Uterus (tissue), 4 donors: ENCODE measurements around the gene NUP58. TPM values are rescaled to one million over a fixed set of nuclear protein-coding genes. Genes with fewer than 3 reads are reported as not detected.

Experiments
- DNase-seq, 2 donors: peaks; one replicate each; pipeline ENCODE4 v3.0.0-alpha.2; 2019 to 2020
- H3K27ac ChIP-seq, 2 donors: fragments of 200-600 bp; sonication (generic); 1 replicate in 1 of 2; 2 replicates in 1 of 2; pipeline ENCODE4 v1.5.1; 2016 to 2018
- H3K27me3 ChIP-seq, 2 donors: fragments of 200-600 bp; sonication (generic); one replicate each; pipeline ENCODE4 v1.5.1; 2018 to 2019; ENCODE audit warnings: control low read depth in 1 of 2
- H3K36me3 ChIP-seq, 2 donors: fragments of 200-600 bp; sonication (generic); one replicate each; pipeline ENCODE4 v1.5.1; 2019; ENCODE audit warnings: control low read depth in 1 of 2
- H3K4me1 ChIP-seq, 2 donors: fragments of 200-600 bp; sonication (generic); one replicate each; pipeline ENCODE4 v1.5.1; 2018 to 2019; ENCODE audit warnings: control low read depth in 1 of 2
- H3K4me3 ChIP-seq, 2 donors: fragments of 200-600 bp; sonication (generic); 1 replicate in 1 of 2; 2 replicates in 1 of 2; pipeline ENCODE4 v1.5.1; 2018 to 2019; ENCODE audit warnings: mild to moderate bottlenecking in 1 of 2
- H3K9me3 ChIP-seq, 2 donors: fragments of 200-600 bp; sonication (generic); one replicate each; pipeline ENCODE4 v1.5.1; 2019; ENCODE audit warnings: control low read depth in 1 of 2
- CTCF ChIP-seq, 4 experiments: fragments of 200-600 bp in 2 of 4; fragments of 450-650 bp in 2 of 4; sonication (generic) in 2 of 4; IDR thresholded peaks; one replicate each; pipeline ENCODE4 v1.5.1; 2016 to 2019; ENCODE audit warnings: antibody characterized with exemption in 4 of 4, mild to moderate bottlenecking in 2 of 4, moderate library complexity in 1 of 4
- POLR2A ChIP-seq, 2 donors: fragments of 450-650 bp; IDR thresholded peaks; one replicate each; pipeline ENCODE4 v1.6.1; 2016; ENCODE audit warnings: antibody characterized with exemption in 2 of 2, mild to moderate bottlenecking in 1 of 2, moderate library complexity in 1 of 2
- intact Hi-C: fragments of 100-400 bp; cut with DNase I; formaldehyde crosslinking; loops from one replicate; pipeline ENCODE4 v1.15.1; 2023; ENCODE audit warnings: low total_unique reads
- total RNA-seq, 4 donors: library from RNA; depleted of rRNA in 3 of 4; stranded (reverse); fragments of >200 nt in 3 of 4; gene quantifications; one replicate each; pipeline versions ENCODE4 v1.1.0 to v1.2.4, GENCODE V29; 2014 to 2023
- donor health status: DM: yes; HTN: yes; CAD: no.

Gene NUP58
- total RNA-seq, 4 donors from 2014 or later: 49.7 to 130 (median 61.1) TPM

GRCh38 chr13:25288966-25289365 is 12.5 kb upstream of the NUP58 start:
- TF ChIP-seq CTCF (IDR thresholded peaks at IDR 0.05) (no peak), POLR2A (IDR thresholded peaks at IDR 0.05) (no peak)
- no peaks in the 10 kb centered on the region for H3K36me3 ChIP-seq
- H3K9me3 ChIP-seq: no peaks in the 10 kb centered on the region
- DNase-seq: no peak
- no peak overlapping the region for H3K4me3 ChIP-seq
- no peak overlapping the region for H3K27ac ChIP-seq
- no peaks in the 10 kb centered on the region for H3K27me3 ChIP-seq
- H3K4me1 ChIP-seq: no peaks in the 10 kb centered on the region
- intact Hi-C loops: no loop called here

GRCh38 chr13:25291691-25292090 is 9.7 kb upstream of the NUP58 start:
- H3K36me3 ChIP-seq: no peaks in the 10 kb centered on the region
- no peaks in the 10 kb centered on the region for H3K9me3 ChIP-seq
- H3K4me3 ChIP-seq: no peak overlapping the region
- no peak for TF ChIP-seq POLR2A (IDR thresholded peaks at IDR 0.05)
- no peak for TF ChIP-seq CTCF (IDR thresholded peaks at IDR 0.05)
- H3K4me1 ChIP-seq: no peaks in the 10 kb centered on the region
- intact Hi-C loops: no loop called here
- no peak for DNase-seq
- H3K27ac ChIP-seq: no peak overlapping the region
- H3K27me3 ChIP-seq: no peaks in the 10 kb centered on the region

- no peak overlapping the region for H3K4me3 ChIP-seq
- no peaks in the 10 kb centered on the region for H3K36me3 ChIP-seq
- intact Hi-C loops: no loop called here
- H3K9me3 ChIP-seq: no peaks in the 10 kb centered on the region
- DNase-seq: no peak
- no peak overlapping the region for H3K27ac ChIP-seq
- no peaks in the 10 kb centered on the region for H3K4me1 ChIP-seq
- TF ChIP-seq CTCF (IDR thresholded peaks at IDR 0.05): no peak
- TF ChIP-seq POLR2A (IDR thresholded peaks at IDR 0.05): no peak
- no peaks in the 10 kb centered on the region for H3K27me3 ChIP-seq
Observed at GRCh38 chr13:25292301-25292700, 9.1 kb upstream of the NUP58 start.

GRCh38 chr13:25295228-25295627 is 6.2 kb upstream of the NUP58 start:
- no peaks in the 10 kb centered on the region for H3K4me1 ChIP-seq
- intact Hi-C loops: no loop called here
- no peaks in the 10 kb centered on the region for H3K9me3 ChIP-seq
- DNase-seq: no peak
- no peaks in the 10 kb centered on the region for H3K36me3 ChIP-seq
- H3K27me3 ChIP-seq: no peaks in the 10 kb centered on the region
- no peak overlapping the region for H3K27ac ChIP-seq
- H3K4me3 ChIP-seq: no peak overlapping the region
- TF ChIP-seq POLR2A (IDR thresholded peaks at IDR 0.05) (no peak), CTCF (IDR thresholded peaks at IDR 0.05) (no peak)

GRCh38 chr13:25295701-25296100 is 5.7 kb upstream of the NUP58 start:
- Histone ChIP-seq H3K27ac (no peak overlapping the region), H3K36me3 (no peaks in the 10 kb centered on the region), H3K27me3 (no peaks in the 10 kb centered on the region), H3K4me1 (no peaks in the 10 kb centered on the region), H3K9me3 (no peaks in the 10 kb centered on the region), H3K4me3 (no peak overlapping the region)
- TF ChIP-seq CTCF (IDR thresholded peaks at IDR 0.05) (no peak), POLR2A (IDR thresholded peaks at IDR 0.05) (no peak)
- no peak for DNase-seq
- intact Hi-C loops: no loop called here
